HTR-8/SVneo (cell line): Measurements from ENCODE around the gene PPP2R5C.
"Not testable (repeated sequence)": the region's sequence is repeated elsewhere in the genome, so short reads cannot be mapped to it uniquely, and the experiment has no call there.

Source experiments
- DNase-seq: peaks from one replicate; pipeline ENCODE4 v3.0.0; 2011; ENCODE audit warnings: low spot score, mixed read lengths; ENCODE audit not compliant: insufficient read length
- FAIRE-seq: peaks from 2 replicates; lab custom pipeline; 2011; peaks lifted over from hg19 to GRCh38; lab: Jason Lieb, UNC

Gene PPP2R5C

DNA sequence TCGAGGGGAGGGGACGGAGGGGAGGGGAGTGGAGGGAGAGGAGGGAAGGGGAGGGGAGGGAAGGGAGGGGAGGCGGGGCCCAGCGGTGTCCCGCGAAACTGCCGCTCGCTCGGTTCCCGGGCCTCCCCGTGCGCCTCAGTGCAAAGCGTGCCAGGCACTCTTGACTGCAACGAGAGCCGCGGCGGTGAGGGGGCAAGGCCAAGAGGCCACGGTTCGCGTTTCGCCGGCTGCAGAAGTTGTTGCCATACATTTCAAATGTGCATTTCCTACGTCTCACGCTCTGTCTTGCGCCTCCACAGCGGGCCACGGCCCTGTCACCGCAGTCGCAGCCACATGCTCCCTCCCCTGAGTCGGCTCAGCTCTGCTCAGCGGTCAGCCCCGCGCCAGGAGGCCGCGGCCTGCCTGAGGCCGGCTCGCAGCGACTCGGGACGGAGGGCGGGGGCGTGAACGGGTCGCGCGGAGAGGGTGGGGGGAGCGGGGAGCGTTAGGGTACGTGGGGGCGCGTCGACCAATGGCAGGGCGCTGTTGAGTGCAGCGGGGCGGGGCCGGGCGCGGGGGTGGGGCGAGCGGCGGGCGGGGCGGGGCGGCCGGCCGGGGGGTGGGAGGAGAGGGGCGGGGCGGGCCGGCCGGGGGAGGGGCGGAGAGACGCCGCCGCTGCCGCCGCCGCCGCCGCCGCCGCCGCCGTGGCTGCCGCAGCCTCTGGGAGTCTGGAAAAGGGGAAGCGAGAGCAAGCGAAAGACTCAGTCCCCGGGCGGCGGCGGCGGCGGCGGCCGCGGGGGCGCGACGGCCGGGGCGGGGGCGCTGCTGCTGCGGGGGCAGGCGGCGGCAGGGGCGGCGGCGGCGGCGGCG is at the start of gene PPP2R5C:
Gene PPP2R5C, plus strand, starts transcription at position 678 of the 849 bp plus-strand sequence. CDS start 185 bp downstream, outside the sequence.
- peak; percentile 93 for FAIRE-seq

GRCh38 chr14:101711857-101712233 is 49.7 kb upstream of the PPP2R5C start:
- not testable (repeated sequence) for FAIRE-seq, DNase-seq

More for the DNA sequence above, at the start of gene PPP2R5C:
- DNase-seq: peak; percentile 94

DNA sequence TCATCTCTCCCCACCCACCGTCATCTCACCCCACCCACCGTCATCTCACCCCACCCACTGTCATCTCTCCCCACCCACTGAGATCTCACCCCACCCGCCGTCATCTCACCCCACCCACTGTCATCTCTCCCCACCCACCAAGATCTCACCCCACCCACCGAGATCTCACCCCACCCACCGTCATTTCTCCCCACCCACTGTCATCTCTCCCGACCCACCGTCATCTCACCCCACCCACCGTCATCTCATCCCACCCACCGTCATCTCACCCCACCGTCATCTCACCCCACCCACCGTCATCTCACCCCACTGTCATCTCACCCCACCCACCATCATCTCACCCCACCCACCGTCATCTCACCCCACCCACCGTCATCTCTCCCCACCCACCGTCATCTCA is 49.2 kb upstream of the PPP2R5C start:
- DNase-seq, FAIRE-seq: not testable (repeated sequence)

GRCh38 chr14:101713091-101713490 is 48.4 kb upstream of the PPP2R5C start:
- not testable (repeated sequence) for DNase-seq, FAIRE-seq

- FAIRE-seq (peak; percentile 36), DNase-seq (no peak)
Observed at GRCh38 chr14:101713621-101714349, 47.7 kb upstream of the PPP2R5C start.

GRCh38 chr14:101714394-101714793 is 47.1 kb upstream of the PPP2R5C start:
- no peak for DNase-seq
- no peak for FAIRE-seq

GRCh38 chr14:101715210-101716076 is 46.1 kb upstream of the PPP2R5C start:
- no peak for DNase-seq
- FAIRE-seq: no peak

- FAIRE-seq (no peak), DNase-seq (no peak)
Observed at GRCh38 chr14:101716077-101716950, 45.2 kb upstream of the PPP2R5C start.

- FAIRE-seq (no peak), DNase-seq (no peak)
Observed at GRCh38 chr14:101716956-101717662, 44.4 kb upstream of the PPP2R5C start.

DNA sequence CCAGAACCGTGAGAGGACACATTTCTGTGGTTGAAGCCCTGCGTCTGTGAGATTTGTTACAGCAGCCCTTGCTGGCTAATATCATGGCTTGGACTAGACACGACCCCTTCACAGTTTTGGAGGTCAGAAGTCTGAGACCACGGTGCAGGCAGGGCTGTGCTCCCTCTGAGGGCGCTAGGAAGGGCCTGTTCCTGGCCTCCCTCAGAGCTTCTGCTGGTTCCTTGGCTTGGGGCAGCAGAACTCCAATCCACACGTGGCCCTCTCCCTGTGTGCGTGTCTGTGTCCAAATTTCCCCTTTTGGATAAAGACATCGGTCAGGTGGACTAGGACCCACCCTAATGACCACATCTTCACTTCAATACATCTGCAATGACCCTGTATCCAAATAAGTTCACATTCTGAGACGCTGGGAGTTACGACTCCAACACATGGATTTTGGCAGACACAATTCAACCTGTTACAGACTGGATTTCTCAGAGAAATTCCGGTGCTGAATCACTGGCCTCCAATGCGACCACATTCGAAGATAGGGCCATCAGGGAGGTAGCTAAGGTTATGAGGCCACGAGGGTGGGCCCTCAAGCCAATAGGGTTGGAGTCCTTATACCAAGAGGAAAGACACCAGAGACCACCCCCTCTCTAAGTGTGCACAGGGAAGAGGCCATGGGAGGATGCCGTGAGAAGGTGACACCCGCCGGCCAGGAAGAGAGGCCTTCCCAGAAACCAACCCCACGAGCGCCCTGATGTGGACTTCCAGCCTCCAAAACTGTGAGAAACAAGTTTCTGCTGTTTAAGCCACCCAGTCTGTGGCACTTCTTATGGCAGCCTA is 43.6 kb upstream of the PPP2R5C start:
- DNase-seq: no peak
- FAIRE-seq: no peak

DNA sequence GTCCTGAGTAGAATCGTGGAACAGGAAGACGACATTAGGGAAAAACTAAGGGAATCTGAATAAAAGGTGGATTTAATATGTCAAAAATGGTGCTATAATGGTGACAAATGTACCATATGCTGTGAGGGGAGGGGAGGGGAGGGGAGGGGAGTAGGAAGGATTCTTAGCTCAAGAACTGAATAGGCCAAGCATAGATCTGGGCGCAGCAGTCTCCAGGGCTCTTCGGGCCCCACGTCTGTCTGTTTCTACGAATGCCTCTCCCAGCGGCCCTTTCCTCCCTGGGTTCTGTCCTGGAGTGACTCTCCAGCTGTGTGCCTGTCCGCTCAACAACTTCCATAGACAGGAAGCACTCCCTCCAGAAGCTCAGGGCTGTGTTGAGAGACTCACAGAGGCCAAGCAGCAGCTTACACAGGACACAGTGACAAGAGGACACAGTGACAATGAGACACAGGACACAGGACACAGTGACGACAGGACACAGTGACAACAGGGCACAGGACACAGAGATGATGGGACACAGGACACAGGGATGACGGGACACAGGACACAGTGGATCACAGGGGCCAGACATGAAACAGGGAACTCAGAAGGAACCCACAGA is 42.4 kb upstream of the PPP2R5C start:
- DNase-seq: no peak
- peak; percentile 9 for FAIRE-seq

GRCh38 chr14:101719708-101720107 is 41.8 kb upstream of the PPP2R5C start:
- FAIRE-seq (no peak), DNase-seq (no peak)

DNA sequence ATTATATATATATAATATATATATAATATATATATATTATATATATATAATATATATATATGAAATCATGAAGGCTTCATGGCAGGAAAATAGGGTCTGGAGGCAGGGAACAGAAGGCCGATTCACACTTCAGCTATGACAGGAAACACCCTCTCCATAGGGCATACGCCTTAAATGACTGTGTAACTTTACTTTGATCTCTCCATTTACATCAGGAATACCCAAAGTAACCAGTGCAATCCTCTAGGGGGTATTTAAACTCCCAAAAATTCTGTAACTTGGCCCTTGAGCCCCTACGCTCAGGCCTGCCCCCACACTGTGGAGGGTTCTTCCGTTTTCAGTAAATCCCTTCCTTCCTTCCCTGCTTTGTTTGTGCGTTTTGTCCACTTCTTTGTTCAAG is 40.4 kb upstream of the PPP2R5C start:
- no peak for DNase-seq
- no peak for FAIRE-seq

DNA sequence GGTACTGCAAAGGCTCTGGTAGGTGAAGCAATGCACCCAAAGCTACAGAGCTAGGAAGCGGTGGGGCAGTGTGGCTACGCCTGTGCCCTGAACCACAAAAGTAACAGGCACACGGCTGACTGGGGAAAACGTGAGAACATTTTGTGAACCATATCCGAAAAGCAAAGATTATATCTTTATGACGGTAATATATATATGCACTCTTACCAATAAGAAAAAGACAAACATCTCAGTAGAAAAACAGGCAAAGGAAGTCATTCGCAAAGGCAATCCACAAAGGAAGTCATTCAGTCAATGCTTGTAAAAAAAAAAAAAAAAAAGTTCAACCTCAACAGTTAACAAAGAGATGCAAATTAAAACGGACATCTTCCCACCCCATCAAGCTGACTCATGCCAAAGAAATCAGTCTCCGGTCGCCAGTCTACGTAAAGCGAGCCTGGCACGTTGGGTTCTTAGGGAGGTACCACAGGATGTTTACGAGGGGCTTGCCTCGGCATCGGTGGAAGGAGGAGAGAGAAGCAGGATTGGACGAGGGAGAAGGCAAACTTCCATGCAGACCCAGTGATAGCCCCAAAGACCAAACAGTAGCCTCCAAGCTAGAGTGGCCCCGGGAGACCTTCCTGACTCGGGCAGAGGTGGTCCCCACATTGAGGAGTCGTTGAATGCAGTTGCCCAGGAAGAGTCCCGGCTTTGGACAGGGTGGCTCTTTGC is 39.4 kb upstream of the PPP2R5C start:
- peak; percentile 79 for FAIRE-seq
- DNase-seq: peak; percentile 85

DNA sequence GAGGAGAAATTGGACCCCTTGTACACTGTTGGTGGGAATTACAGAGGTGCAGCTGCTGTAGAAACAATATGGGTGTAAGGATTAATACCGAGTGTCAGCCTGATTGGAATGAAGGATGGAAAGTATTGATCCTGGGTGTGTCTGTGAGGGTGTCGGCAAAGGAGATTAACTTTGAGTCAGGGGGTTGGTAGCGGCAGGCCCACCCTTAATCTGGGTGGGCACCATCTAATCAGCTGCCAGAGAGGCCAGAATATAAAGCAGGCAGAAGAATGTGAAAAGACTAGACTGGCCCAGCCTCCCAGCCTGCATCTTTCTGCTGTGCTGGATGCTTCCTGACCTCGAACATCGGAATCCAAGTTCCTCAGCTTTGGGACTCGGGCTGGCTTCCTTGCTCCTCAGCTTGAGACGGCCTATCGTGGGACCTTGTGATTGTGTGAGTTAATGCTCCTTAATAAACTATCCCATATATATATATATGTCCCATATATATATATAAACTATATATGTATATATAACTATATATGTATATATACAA is 38.4 kb upstream of the PPP2R5C start:
- no peak for FAIRE-seq
- DNase-seq: no peak

DNA sequence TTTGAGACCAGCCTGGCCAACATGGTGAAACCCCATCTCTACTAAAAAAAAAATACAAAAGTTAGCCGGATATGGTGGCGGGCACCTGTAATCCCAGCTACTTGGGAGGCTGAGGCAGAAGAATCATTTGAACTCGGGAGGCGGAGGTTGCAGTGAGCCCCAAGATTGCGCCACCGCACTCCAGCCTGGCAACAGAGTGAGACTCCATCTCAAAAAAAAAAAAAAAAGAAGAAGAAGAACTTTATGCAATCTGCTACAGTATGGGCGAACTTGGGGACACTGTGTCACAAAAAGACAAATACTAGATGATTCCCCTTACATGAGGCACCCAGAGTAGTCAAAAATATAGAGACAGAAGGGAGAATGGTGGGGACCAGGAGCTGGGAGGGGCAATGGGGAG is 35.9 kb upstream of the PPP2R5C start:
- FAIRE-seq, DNase-seq: not testable (repeated sequence)
